HG03280 (cell line): ENCODE measurements around the gene SULF2.

ENCODE experiments used
- ATAC-seq: cut with Tn5 transposase; IDR thresholded peaks from one replicate; pipeline ENCODE4 v1.9.1; 2021; ENCODE audit warnings: mild to moderate bottlenecking, moderate library complexity; ENCODE audit not compliant: unreplicated experiment

SULF2 gene

DNA sequence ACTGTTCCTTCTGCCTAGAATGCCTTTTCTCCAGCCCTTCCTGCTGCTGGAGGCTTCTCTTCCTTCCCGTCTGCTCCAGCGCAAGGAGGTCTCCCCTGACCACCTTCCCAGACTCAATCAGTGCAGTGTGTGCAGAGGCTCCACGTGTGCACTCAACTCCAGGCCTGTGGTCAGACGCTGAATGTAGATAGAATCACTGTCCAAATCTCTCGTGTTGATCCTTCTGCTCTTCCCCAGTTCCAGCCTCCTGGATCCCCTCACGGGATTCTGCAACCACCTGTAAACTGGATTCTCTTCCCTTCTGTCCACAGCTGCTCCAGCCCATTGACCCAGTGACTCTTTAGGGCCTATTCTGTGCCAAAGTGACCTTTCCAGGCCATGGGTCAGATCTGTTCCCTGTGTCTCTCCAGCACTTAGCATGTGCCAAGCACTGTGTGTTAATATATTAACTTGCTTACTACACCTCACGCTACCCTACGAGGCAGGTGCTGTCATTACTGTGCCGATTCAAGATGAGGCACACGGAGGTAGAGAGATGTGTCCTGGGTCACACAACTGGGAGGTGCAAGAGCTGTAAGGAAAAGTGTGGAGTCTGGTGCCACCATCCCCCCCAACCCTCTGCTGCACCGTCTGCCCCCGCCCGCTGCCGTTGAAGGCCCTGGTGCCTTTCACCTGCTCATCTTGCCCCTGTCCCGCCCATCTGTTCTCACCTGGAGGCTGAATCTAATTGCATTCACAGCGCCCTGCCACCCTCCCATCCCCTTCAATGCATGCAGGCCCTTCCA lies 112.2 kb downstream of the SULF2 start:
- ATAC-seq = no peak

DNA sequence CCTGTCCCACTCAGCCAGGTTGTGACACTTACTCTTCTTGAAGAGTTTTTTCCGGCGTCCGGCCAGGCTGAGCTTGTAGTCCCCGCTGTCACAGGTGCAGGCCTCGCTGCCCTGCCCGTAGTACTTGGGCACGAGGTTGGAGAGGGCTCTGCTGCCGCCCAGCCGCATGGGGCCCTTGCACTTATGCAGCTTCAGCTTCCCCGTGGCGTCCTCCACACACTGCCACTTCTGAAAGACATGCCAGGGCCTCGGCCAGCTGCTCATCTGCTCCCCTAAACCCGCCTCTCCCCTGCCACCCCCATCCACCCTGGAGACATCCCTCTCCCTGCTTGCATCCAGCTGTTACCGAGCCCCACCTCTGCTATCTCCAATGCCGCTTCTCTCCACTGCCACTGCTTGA lies 113.1 kb downstream of the SULF2 start:
- ATAC-seq = no peak

DNA sequence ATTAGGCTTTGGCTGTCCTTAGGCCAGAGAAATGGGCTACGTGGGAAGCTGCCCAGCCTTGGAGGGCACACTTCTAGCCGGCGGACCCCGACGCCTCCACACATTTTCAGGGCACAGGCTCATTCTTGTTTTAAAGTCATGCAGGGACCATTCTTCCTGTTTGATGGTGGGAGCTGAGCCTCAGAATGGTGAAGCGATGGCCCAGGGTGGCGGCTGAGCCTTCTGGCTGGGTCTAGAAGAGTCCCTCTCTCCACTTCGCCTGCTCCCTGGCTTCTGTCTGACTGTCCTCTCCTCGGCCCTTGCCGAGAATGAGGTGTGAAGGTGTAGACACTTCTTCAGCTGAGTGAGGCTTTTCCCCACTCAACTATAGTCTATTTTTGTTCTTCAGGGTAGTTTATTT lies 114.4 kb downstream of the SULF2 start:
- no peak for ATAC-seq

GRCh38 chr20:47669927-47670890 lies 115.1 kb downstream of the SULF2 start:
- no peak for ATAC-seq

DNA sequence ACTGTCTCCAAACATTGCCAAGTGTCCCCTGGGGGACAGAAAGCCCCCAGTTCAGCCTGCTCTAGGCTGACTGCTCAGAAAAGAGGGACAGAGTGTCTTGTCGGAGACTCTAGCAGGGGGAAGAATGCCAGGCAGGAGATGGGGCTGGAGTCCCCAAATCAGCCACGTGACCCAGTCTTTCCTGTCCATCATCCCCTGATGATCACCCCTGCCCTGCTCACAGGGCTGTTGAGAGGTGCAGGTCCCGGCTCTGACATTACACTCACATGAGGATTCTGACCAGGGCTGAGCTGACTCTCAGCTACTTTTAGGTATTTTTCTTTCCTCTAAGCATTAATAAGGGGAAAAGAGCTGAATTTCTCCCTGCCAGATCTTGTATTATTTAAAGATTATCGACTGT lies 115.8 kb downstream of the SULF2 start:
- ATAC-seq = no peak

DNA sequence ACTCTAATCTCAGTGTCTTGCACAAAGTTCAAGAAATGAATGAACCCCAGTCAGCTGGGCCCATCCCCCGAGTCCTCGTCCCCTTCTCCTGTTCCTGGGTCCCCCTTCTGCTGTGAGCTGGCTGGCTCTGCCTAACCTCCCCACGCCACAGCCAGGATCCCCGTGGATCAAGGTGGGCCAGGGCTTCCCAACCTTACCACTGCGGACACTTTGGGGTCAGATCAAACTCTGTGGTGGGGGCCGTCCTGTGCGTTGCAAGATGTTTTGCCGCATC lies 116.2 kb downstream of the SULF2 start:
- no peak for ATAC-seq

GRCh38 chr20:47668313-47669151 lies 116.7 kb downstream of the SULF2 start:
- no peak for ATAC-seq

DNA sequence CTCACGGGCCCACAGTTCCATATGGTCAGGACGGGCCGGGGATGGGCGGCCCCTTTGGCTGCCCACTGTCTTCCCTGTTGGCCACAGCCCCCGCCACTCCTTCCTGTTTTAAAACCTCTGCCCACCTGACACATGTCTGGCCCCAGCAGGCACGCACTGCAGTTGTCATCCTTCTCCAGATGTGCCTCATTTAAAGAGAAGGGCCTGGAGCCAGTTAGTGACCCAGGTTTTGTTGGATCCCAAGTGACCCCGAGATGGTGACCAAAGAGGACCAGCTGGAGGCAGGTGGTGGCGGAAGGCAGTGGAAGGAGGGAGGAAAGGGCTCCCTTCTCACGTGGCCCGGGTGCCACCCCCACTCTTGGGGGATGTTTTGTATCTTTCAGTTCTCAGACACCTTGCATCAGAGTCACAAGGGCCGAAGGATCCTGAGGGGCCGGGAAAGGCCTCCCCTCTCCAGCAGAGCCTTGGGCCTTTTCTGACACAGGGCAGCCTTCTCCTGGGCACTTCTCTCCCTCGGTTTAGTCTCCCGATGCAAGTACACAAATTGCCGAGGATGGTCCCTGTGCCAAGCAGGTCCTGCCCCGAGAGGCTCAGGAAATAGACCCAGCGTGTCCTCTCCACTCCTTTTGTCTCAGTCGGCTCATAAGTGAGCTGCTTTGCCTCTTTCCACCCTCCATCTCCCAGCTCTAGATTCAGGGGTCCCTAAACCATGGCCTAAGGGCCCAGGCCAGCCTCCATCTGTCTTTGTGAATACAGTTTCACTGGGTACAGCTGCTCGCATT lies 117.6 kb downstream of the SULF2 start:
- no peak for ATAC-seq

DNA sequence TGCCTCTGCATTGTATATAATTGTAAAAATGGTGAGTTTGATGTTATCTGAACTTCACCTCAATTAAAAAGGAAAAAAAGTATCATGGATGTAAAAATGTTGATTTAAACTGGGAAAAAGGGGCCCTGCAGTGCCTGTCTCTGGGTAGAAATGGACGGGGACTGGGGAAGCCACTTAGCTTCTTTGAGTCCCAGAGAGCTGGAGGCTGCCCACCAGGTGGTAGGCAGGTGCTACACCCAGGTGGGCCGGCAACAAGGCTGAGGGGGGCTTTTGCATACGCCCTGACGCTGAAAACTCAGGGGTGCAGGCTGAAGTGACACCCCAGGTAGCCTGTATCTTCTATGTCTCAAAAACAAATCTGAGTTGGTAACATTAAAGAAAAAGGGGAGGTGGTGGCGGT lies 118.2 kb downstream of the SULF2 start:
- ATAC-seq = no peak

DNA sequence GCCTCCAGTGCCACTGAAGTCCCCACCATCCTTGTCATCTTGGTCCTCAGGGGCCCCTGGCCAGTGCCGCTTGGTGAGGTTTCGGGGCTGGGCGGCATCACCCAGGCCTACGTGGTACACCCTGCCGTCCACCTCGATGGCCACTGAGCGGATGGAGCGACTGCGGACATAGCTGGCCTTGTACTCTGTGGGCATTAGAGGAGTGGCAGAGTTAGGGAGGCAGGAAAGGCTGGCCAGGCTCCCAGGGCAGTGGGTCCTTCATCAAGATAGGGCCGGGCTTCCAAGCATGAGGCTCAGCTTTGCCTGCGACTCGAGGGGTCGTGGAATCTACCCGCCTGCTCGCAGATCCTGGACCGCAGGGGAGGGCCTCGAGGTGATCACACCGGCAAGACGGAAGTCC lies 119.0 kb downstream of the SULF2 start:
- ATAC-seq = no peak

GRCh38 chr20:47665221-47665991 lies 119.9 kb downstream of the SULF2 start:
- no peak for ATAC-seq

GRCh38 chr20:47664744-47665143 lies 120.5 kb downstream of the SULF2 start:
- no peak for ATAC-seq

DNA sequence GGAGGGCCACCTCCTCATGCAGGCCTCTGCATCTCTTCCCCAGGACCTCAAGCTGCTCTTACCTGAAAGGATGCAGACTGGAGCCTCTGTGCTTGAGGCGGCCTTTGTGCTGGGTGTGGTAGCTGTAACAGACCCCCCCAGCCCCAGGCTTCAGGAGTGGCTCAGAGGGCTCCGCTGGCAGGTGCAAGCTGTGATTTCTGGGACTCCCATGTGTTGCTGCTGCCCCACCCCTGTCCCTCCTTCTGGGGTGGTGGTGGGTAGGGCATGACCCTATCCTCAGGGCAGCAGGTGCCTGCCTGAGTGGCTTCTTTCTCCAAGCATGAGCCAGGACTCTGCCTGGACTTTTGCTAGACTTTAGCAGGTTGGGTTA lies 121.2 kb downstream of the SULF2 start:
- no peak for ATAC-seq

- ATAC-seq = no peak
These were observed 121.8 kb downstream of the SULF2 start for GRCh38 chr20:47663354-47664067.

- no peak for ATAC-seq
These were observed 122.6 kb downstream of the SULF2 start for GRCh38 chr20:47662483-47663353.

- no peak for ATAC-seq
These were observed 123.6 kb downstream of the SULF2 start for GRCh38 chr20:47661714-47662113.

DNA sequence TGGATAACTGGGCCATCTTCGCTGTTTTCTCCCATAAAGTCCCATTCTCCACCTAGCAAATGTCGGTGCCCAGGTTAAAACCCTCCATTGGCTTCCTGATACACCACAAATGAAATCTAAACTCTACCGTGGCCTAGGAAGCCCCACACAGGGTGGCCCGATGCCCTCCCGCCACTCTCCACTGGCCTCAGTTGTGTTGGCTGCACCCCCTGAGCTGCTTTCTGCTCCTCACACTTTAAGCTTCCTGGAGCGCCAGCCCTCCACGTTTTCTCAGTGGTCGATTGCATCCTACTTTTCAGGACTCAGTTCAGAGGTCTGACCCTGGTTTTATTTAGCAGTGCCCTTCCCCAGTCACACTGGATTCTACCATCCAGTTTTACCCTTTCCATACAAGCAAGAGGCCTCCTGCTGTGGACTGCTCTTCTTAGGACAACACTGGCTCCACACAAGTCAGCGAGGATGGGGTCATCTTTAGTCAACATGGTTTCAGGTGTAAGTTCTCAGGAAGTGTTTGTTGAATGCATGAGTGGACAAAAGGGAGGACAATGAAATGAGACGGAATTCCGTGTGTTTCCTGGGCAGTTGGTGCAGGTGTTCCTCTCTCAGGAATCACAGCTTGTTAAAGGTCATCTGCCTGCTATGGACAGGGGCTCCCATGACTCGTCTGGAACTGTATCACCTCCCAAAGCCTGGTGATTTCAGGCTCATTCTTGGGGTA lies 124.1 kb downstream of the SULF2 start:
- no peak for ATAC-seq

GRCh38 chr20:47660602-47660905 lies 124.7 kb downstream of the SULF2 start:
- ATAC-seq = no peak
